Esophagus squamous epithelium (tissue), 5 donors: ENCODE measurements around the gene UPF1. TPM values are rescaled to one million over a fixed set of nuclear protein-coding genes. Genes with fewer than 3 reads are reported as not detected.

Experiments used
- DNase-seq: peaks from one replicate; lab custom pipeline; 2025; lab: John Stamatoyannopoulos, UW
- H3K27ac ChIP-seq, 4 donors: fragments of 200-600 bp; sonication (generic); one replicate each; pipeline ENCODE4 v1.5.1; 2016 to 2019; ENCODE audit warnings: mild to moderate bottlenecking in 1 of 4
- H3K27me3 ChIP-seq, 4 donors: fragments of 200-600 bp; sonication (generic); 1 replicate in 3 of 4; 2 replicates in 1 of 4; pipeline versions ENCODE4 v1.5.1 to v1.6.0; 2017 to 2021; ENCODE audit warnings: antibody characterized with exemption in 1 of 4
- H3K36me3 ChIP-seq, 3 donors: fragments of 200-600 bp; sonication (generic); one replicate each; pipeline ENCODE4 v1.5.1; 2016 to 2019
- H3K4me1 ChIP-seq, 3 donors: fragments of 200-600 bp; sonication (generic); one replicate each; pipeline ENCODE4 v1.5.1; 2017 to 2019
- H3K4me3 ChIP-seq, 4 donors: fragments of 200-600 bp; sonication (generic); 1 replicate in 3 of 4; 2 replicates in 1 of 4; pipeline ENCODE4 v1.5.1; 2016 to 2019; ENCODE audit warnings: mild to moderate bottlenecking in 2 of 4, moderate library complexity in 1 of 4
- H3K9me3 ChIP-seq, 3 donors: fragments of 200-600 bp; sonication (generic); one replicate each; pipeline ENCODE4 v1.5.1; 2016 to 2019
- CTCF ChIP-seq, 6 experiments: fragments of 450-650 bp in 4 of 6; fragments of 200-600 bp in 2 of 6; sonication (generic) in 2 of 6; IDR thresholded peaks; one replicate each; pipeline ENCODE4 v1.5.1; 2016 to 2019; ENCODE audit warnings: antibody characterized with exemption in 6 of 6, mild to moderate bottlenecking in 4 of 6, moderate library complexity in 4 of 6
- POLR2A ChIP-seq, 4 donors: fragments of 450-650 bp; IDR thresholded peaks; one replicate each; pipeline ENCODE4 v1.6.1; 2017; ENCODE audit warnings: antibody characterized with exemption in 4 of 4, mild to moderate bottlenecking in 4 of 4, moderate library complexity in 3 of 4
- WGBS, 2 donors: methylation state at CpG; one replicate each; pipeline ENCODE4 v1.1.5; 2018; 5-methylcytosine and 5-hydroxymethylcytosine counted together
- intact Hi-C: fragments of 100-400 bp; cut with DNase I; formaldehyde crosslinking; loops from one replicate; pipeline ENCODE4 v1.15.0; 2022
- total RNA-seq, 4 donors: library from RNA; depleted of rRNA; stranded (reverse); fragments of >200 nt; gene quantifications; one replicate each; pipeline ENCODE4 v1.1.0, GENCODE V29; 2016
- donor health status: DM: yes; HTN: yes; CAD: no.

The UPF1 gene
- total RNA-seq, 4 donors from 2014 or later = 31.6 to 69.7 (median 55.6) TPM

GRCh38 chr19:18866800-18867123 lies 35.0 kb downstream of the UPF1 start:
- H3K36me3 ChIP-seq = peaks cover 47 to 71% (median 55%) of the 10 kb centered on the region in 3 donors
- intact Hi-C loops = no loop called here
- H3K27me3 ChIP-seq = peaks cover 0 to 30% (median 3%) of the 10 kb centered on the region in 4 donors
- H3K4me1 ChIP-seq = peaks cover 0 to 39% (median 22%) of the 10 kb centered on the region in 3 donors
- no peak overlapping the region for H3K27ac ChIP-seq
- DNase-seq = no peak
- WGBS, 2 donors = 73 to 75% methylated on average over 11 to 17 of the region's 17 CpGs
- H3K9me3 ChIP-seq = no peaks in the 10 kb centered on the region
- H3K4me3 ChIP-seq = no peak overlapping the region
- TF ChIP-seq POLR2A (IDR thresholded peaks at IDR 0.05) (no peak), CTCF (IDR thresholded peaks at IDR 0.05) (peak in 1 of 6 experiments; percentile 34)

GRCh38 chr19:18867199-18867598 lies 35.4 kb downstream of the UPF1 start:
- Histone ChIP-seq H3K4me3 (no peak overlapping the region), H3K27me3 (peaks cover 0 to 34% (median 3%) of the 10 kb centered on the region in 4 donors), H3K4me1 (peaks cover 0 to 39% (median 22%) of the 10 kb centered on the region in 3 donors), H3K9me3 (no peaks in the 10 kb centered on the region), H3K27ac (no peak overlapping the region), H3K36me3 (peaks cover 43 to 67% (median 51%) of the 10 kb centered on the region in 3 donors)
- no peak for DNase-seq
- TF ChIP-seq POLR2A (IDR thresholded peaks at IDR 0.05) (no peak), CTCF (IDR thresholded peaks at IDR 0.05) (no peak)
- 87 to 94% methylated on average over 7 to 13 of the region's 23 CpGs for WGBS, 2 donors
- intact Hi-C loops = no loop called here

GRCh38 chr19:18867751-18868150 lies 36.0 kb downstream of the UPF1 start:
- WGBS, 2 donors = 79 to 84% methylated on average over 19 to 20 of the region's 23 CpGs
- intact Hi-C loops = no loop called here
- DNase-seq = no peak
- Histone ChIP-seq H3K27me3 (peaks cover 0 to 35% (median 3%) of the 10 kb centered on the region in 4 donors), H3K36me3 (peaks cover 40 to 61% (median 46%) of the 10 kb centered on the region in 3 donors), H3K4me1 (peaks cover 0 to 39% (median 22%) of the 10 kb centered on the region in 3 donors), H3K27ac (no peak overlapping the region), H3K9me3 (no peaks in the 10 kb centered on the region), H3K4me3 (no peak overlapping the region)
- TF ChIP-seq POLR2A (IDR thresholded peaks at IDR 0.05) (no peak), CTCF (IDR thresholded peaks at IDR 0.05) (no peak)

- Histone ChIP-seq H3K9me3 (no peaks in the 10 kb centered on the region), H3K4me3 (peak overlapping the region in 2 of 4 donors; percentile 33 to 38), H3K36me3 (peaks cover 33 to 54% (median 38%) of the 10 kb centered on the region in 3 donors), H3K27me3 (peaks cover 0 to 35% (median 3%) of the 10 kb centered on the region in 4 donors), H3K27ac (no peak overlapping the region), H3K4me1 (peaks cover 0 to 39% (median 22%) of the 10 kb centered on the region in 3 donors)
- intact Hi-C loops = no loop called here
- WGBS, 2 donors = 60% methylated on average over 25 of the region's 77 CpGs; no CpG with 5 or more reads in 1 of the 2 donors
- TF ChIP-seq CTCF (IDR thresholded peaks at IDR 0.05) = no peak
- TF ChIP-seq POLR2A (IDR thresholded peaks at IDR 0.05) = no peak
- no peak for DNase-seq
Observed at GRCh38 chr19:18868380-18869022, 36.7 kb downstream of the UPF1 start.

GRCh38 chr19:18869023-18869618 lies 37.4 kb downstream of the UPF1 start:
- peaks cover 0 to 39% (median 22%) of the 10 kb centered on the region in 3 donors for H3K4me1 ChIP-seq
- H3K36me3 ChIP-seq = peaks cover 26 to 47% (median 32%) of the 10 kb centered on the region in 3 donors
- intact Hi-C loops = no loop called here
- H3K4me3 ChIP-seq = peak overlapping the region in 2 of 4 donors; percentile 33 to 38
- H3K27me3 ChIP-seq = peaks cover 0 to 35% (median 3%) of the 10 kb centered on the region in 4 donors
- TF ChIP-seq POLR2A (IDR thresholded peaks at IDR 0.05) (no peak), CTCF (IDR thresholded peaks at IDR 0.05) (no peak)
- no peaks in the 10 kb centered on the region for H3K9me3 ChIP-seq
- DNase-seq = no peak
- H3K27ac ChIP-seq = no peak overlapping the region
- WGBS, 2 donors = 75% methylated on average over 6 of the region's 71 CpGs; no CpG with 5 or more reads in 1 of the 2 donors
